ENCODE results near the gene CBFA2T3.

CBFA2T3 gene

GRCh38 chr16:88983165-88983564 is 6.2 kb upstream of the CBFA2T3 start:
- no peak for TF ChIP-seq CTCF (IDR thresholded peaks at IDR 0.05; ENCODE audit: low read depth, low read length)
- DNase-seq (ENCODE audit: extremely low read depth, low read depth) = no peak

GRCh38 chr16:88982286-88983084 is 5.5 kb upstream of the CBFA2T3 start:
- TF ChIP-seq CTCF (IDR thresholded peaks at IDR 0.05; ENCODE audit: low read depth, low read length) = no peak
- DNase-seq (ENCODE audit: extremely low read depth, low read depth) = no peak

- no peak for TF ChIP-seq CTCF (IDR thresholded peaks at IDR 0.05; ENCODE audit: low read depth, low read length)
- no peak for DNase-seq (ENCODE audit: extremely low read depth, low read depth)
These were observed 2.5 kb upstream of the CBFA2T3 start for GRCh38 chr16:88979353-88980015.

- no peak for TF ChIP-seq CTCF (IDR thresholded peaks at IDR 0.05; ENCODE audit: low read depth, low read length)
- no peak for DNase-seq (ENCODE audit: extremely low read depth, low read depth)
These were observed 1.8 kb upstream of the CBFA2T3 start for GRCh38 chr16:88978608-88979346.

- TF ChIP-seq CTCF (IDR thresholded peaks at IDR 0.05; ENCODE audit: low read depth, low read length) = no peak
- DNase-seq (ENCODE audit: extremely low read depth, low read depth) = no peak
These were observed 1.0 kb upstream of the CBFA2T3 start for GRCh38 chr16:88977812-88978607.

GRCh38 chr16:88976366-88977017 is 515 bp downstream of the CBFA2T3 start:
- TF ChIP-seq CTCF (IDR thresholded peaks at IDR 0.05; ENCODE audit: low read depth, low read length) = no peak
- no peak for DNase-seq (ENCODE audit: extremely low read depth, low read depth)

Measured in AG09319 (cell line).